ENCODE measurements around the gene ZNF597.

Gene ZNF597

GRCh38 chr16:3469736-3470135 lies 26.4 kb upstream of the ZNF597 start:
- Mint-ChIP-seq H3K27me3 (no peaks in the 10 kb centered on the region), H3K36me3 (peaks cover 39% of the 10 kb centered on the region), H3K4me1 (peaks cover 30% of the 10 kb centered on the region), H3K4me3 (no peak overlapping the region), H3K27ac (no peak overlapping the region), H3K9me3 (no peaks in the 10 kb centered on the region)
- CTCF ChIA-PET = no interaction called here
- no peak for DNase-seq

GRCh38 chr16:3468501-3468900 lies 25.2 kb upstream of the ZNF597 start:
- peaks cover 40% of the 10 kb centered on the region for H3K4me1 Mint-ChIP-seq
- H3K9me3 Mint-ChIP-seq = no peaks in the 10 kb centered on the region
- no peaks in the 10 kb centered on the region for H3K27me3 Mint-ChIP-seq
- H3K4me3 Mint-ChIP-seq = no peak overlapping the region
- CTCF ChIA-PET = no interaction called here
- H3K27ac Mint-ChIP-seq = no peak overlapping the region
- peaks cover 39% of the 10 kb centered on the region for H3K36me3 Mint-ChIP-seq
- no peak for DNase-seq

- no peaks in the 10 kb centered on the region for H3K27me3 Mint-ChIP-seq
- CTCF ChIA-PET = no interaction called here
- no peak for DNase-seq
- H3K4me3 Mint-ChIP-seq = no peak overlapping the region
- peaks cover 43% of the 10 kb centered on the region for H3K4me1 Mint-ChIP-seq
- no peaks in the 10 kb centered on the region for H3K9me3 Mint-ChIP-seq
- H3K27ac Mint-ChIP-seq = no peak overlapping the region
- peaks cover 33% of the 10 kb centered on the region for H3K36me3 Mint-ChIP-seq
These were observed 24.6 kb upstream of the ZNF597 start for GRCh38 chr16:3467921-3468320.

GRCh38 chr16:3467182-3467581 lies 23.9 kb upstream of the ZNF597 start:
- Mint-ChIP-seq H3K27ac (no peak overlapping the region), H3K36me3 (peaks cover 32% of the 10 kb centered on the region), H3K9me3 (no peaks in the 10 kb centered on the region), H3K27me3 (no peaks in the 10 kb centered on the region), H3K4me1 (peaks cover 43% of the 10 kb centered on the region), H3K4me3 (no peak overlapping the region)
- no peak for DNase-seq
- CTCF ChIA-PET = no interaction called here

- H3K9me3 Mint-ChIP-seq = no peaks in the 10 kb centered on the region
- H3K27me3 Mint-ChIP-seq = no peaks in the 10 kb centered on the region
- DNase-seq = no peak
- no peak overlapping the region for H3K4me3 Mint-ChIP-seq
- peaks cover 50% of the 10 kb centered on the region for H3K4me1 Mint-ChIP-seq
- CTCF ChIA-PET = no interaction called here
- peak overlapping the region; percentile 70 for H3K27ac Mint-ChIP-seq
- peaks cover 35% of the 10 kb centered on the region for H3K36me3 Mint-ChIP-seq
These were observed 22.7 kb upstream of the ZNF597 start for GRCh38 chr16:3465911-3466584.

- H3K27me3 Mint-ChIP-seq = no peaks in the 10 kb centered on the region
- CTCF ChIA-PET = no interaction called here
- DNase-seq = no peak
- H3K36me3 Mint-ChIP-seq = peaks cover 38% of the 10 kb centered on the region
- H3K4me1 Mint-ChIP-seq = peaks cover 57% of the 10 kb centered on the region
- no peak overlapping the region for H3K4me3 Mint-ChIP-seq
- H3K9me3 Mint-ChIP-seq = no peaks in the 10 kb centered on the region
- no peak overlapping the region for H3K27ac Mint-ChIP-seq
These were observed 22.0 kb upstream of the ZNF597 start for GRCh38 chr16:3465301-3465700.

GRCh38 chr16:3461151-3461550 lies 17.8 kb upstream of the ZNF597 start:
- peak; percentile 58 for DNase-seq
- CTCF ChIA-PET = interaction anchor here (0.9 kb wide), 1 partner anchor 31 kb away, joined by 3 read pairs; no protein-coding TSS in a partner anchor
- H3K27ac Mint-ChIP-seq = no peak overlapping the region

GRCh38 chr16:3460585-3460984 lies 17.3 kb upstream of the ZNF597 start:
- CTCF ChIA-PET = no interaction called here
- Mint-ChIP-seq H3K4me3 (no peak overlapping the region), H3K27me3 (no peaks in the 10 kb centered on the region), H3K36me3 (peaks cover 23% of the 10 kb centered on the region), H3K4me1 (peaks cover 68% of the 10 kb centered on the region), H3K27ac (peak overlapping the region; percentile 16), H3K9me3 (no peaks in the 10 kb centered on the region)
- DNase-seq = no peak

More at GRCh38 chr16:3461151-3461550, 17.8 kb upstream of the ZNF597 start:
- Mint-ChIP-seq H3K9me3 (no peaks in the 10 kb centered on the region), H3K4me3 (no peak overlapping the region), H3K27me3 (no peaks in the 10 kb centered on the region), H3K36me3 (peaks cover 21% of the 10 kb centered on the region), H3K4me1 (peaks cover 66% of the 10 kb centered on the region)

- Mint-ChIP-seq H3K27ac (no peak overlapping the region), H3K27me3 (no peaks in the 10 kb centered on the region), H3K9me3 (no peaks in the 10 kb centered on the region), H3K4me1 (peaks cover 64% of the 10 kb centered on the region), H3K4me3 (peak overlapping the region; percentile 90), H3K36me3 (peaks cover 18% of the 10 kb centered on the region)
- no peak for DNase-seq
- CTCF ChIA-PET = no interaction called here
These were observed 16.8 kb upstream of the ZNF597 start for GRCh38 chr16:3460121-3460520.

GRCh38 chr16:3459401-3460090 lies 16.2 kb upstream of the ZNF597 start:
- Mint-ChIP-seq H3K9me3 (no peaks in the 10 kb centered on the region), H3K27me3 (no peaks in the 10 kb centered on the region), H3K4me3 (peak overlapping the region; percentile 90), H3K36me3 (peaks cover 18% of the 10 kb centered on the region), H3K27ac (peak overlapping the region; percentile 88), H3K4me1 (peaks cover 63% of the 10 kb centered on the region)
- peak; percentile 48 for DNase-seq
- CTCF ChIA-PET = no interaction called here

- Mint-ChIP-seq H3K4me3 (peak overlapping the region; percentile 90), H3K9me3 (no peaks in the 10 kb centered on the region), H3K36me3 (peaks cover 18% of the 10 kb centered on the region), H3K4me1 (peaks cover 57% of the 10 kb centered on the region), H3K27ac (peak overlapping the region; percentile 88), H3K27me3 (no peaks in the 10 kb centered on the region)
- DNase-seq = peak; percentile 23
- CTCF ChIA-PET = no interaction called here
These were observed 15.6 kb upstream of the ZNF597 start for GRCh38 chr16:3458852-3459361.

- no peak for DNase-seq
- H3K9me3 Mint-ChIP-seq = no peaks in the 10 kb centered on the region
- CTCF ChIA-PET = no interaction called here
These were observed 15.1 kb upstream of the ZNF597 start for GRCh38 chr16:3458278-3458851.

GRCh38 chr16:3457434-3458252 lies 14.3 kb upstream of the ZNF597 start:
- DNase-seq = peak; percentile 92
- Mint-ChIP-seq H3K4me3 (peak overlapping the region; percentile 76), H3K9me3 (no peaks in the 10 kb centered on the region), H3K27ac (peak overlapping the region; percentile 84), H3K36me3 (peaks cover 18% of the 10 kb centered on the region), H3K27me3 (no peaks in the 10 kb centered on the region), H3K4me1 (peaks cover 50% of the 10 kb centered on the region)
- CTCF ChIA-PET = interaction anchor here (0.7 to 1.2 kb wide), 3 partner anchors 14 to 56 kb away, joined by 3 to 6 read pairs (median 3); partner anchors contain the start of genes CLUAP1, NAA60, ZNF174 and ZSCAN32

More at GRCh38 chr16:3458278-3458851, 15.1 kb upstream of the ZNF597 start:
- Mint-ChIP-seq H3K27me3 (no peaks in the 10 kb centered on the region), H3K4me1 (peaks cover 52% of the 10 kb centered on the region), H3K27ac (peak overlapping the region; percentile 88), H3K36me3 (peaks cover 18% of the 10 kb centered on the region), H3K4me3 (peak overlapping the region; percentile 90)

GRCh38 chr16:3454631-3455147 lies 11.4 kb upstream of the ZNF597 start:
- Mint-ChIP-seq H3K36me3 (peaks cover 19% of the 10 kb centered on the region), H3K9me3 (peaks cover 7% of the 10 kb centered on the region), H3K4me3 (no peak overlapping the region), H3K27me3 (no peaks in the 10 kb centered on the region), H3K27ac (no peak overlapping the region), H3K4me1 (peaks cover 36% of the 10 kb centered on the region)
- CTCF ChIA-PET = no interaction called here
- DNase-seq = peak; percentile 7
